Natural killer cell (primary cell): ENCODE results near the gene CHSY3. TPM values are rescaled to one million over a fixed set of nuclear protein-coding genes. Genes with fewer than 3 reads are reported as not detected.

ENCODE experiments used
- ATAC-seq, 3 donors: fragments of 150-1000 bp in 2 of 3; fragments of 200-7000 bp in 1 of 3; cut with Tn5 transposase; 1 replicate in 1 of 3; 2 replicates in 2 of 3; pipeline ENCODE4 v1.10.0; 2021; ENCODE audit warnings: mild to moderate bottlenecking in 2 of 3, moderate library complexity in 2 of 3
- DNase-seq, 2 donors: peaks; one replicate each; pipeline versions ENCODE4 v3.0.0 to v3.0.0-alpha.2; 2013 to 2021; ENCODE audit warnings: mixed read lengths in 1 of 2
- H3K27ac ChIP-seq: one replicate; pipeline ENCODE4 v1.5.1; 2013; ENCODE audit warnings: mild to moderate bottlenecking, low read length
- H3K27me3 ChIP-seq: one replicate; pipeline ENCODE4 v1.6.1; 2013; ENCODE audit warnings: low read length; ENCODE audit not compliant: control insufficient read depth, insufficient read depth
- H3K36me3 ChIP-seq: one replicate; pipeline ENCODE4 v1.6.1; 2013; ENCODE audit warnings: low read length; ENCODE audit not compliant: control insufficient read depth, insufficient read depth
- H3K4me1 ChIP-seq: one replicate; pipeline ENCODE4 v1.6.1; 2013; ENCODE audit warnings: low read length; ENCODE audit not compliant: control insufficient read depth, insufficient read depth
- H3K4me3 ChIP-seq: one replicate; pipeline ENCODE4 v1.5.1; 2013; ENCODE audit warnings: low read length
- H3K9me3 ChIP-seq: one replicate; pipeline ENCODE4 v1.6.1; 2013; ENCODE audit warnings: low read length; ENCODE audit not compliant: control insufficient read depth, insufficient read depth
- H3K27ac Mint-ChIP-seq, 2 donors: one replicate each; pipeline ENCODE4 v1.8.0; 2022; ENCODE audit warnings: mild to moderate bottlenecking in 2 of 2, mixed read lengths in 2 of 2, moderate library complexity in 1 of 2
- H3K27me3 Mint-ChIP-seq, 2 donors: one replicate each; pipeline ENCODE4 v1.8.0; 2022; ENCODE audit warnings: low read depth in 2 of 2, mixed read lengths in 2 of 2
- H3K36me3 Mint-ChIP-seq: one replicate; pipeline ENCODE4 v1.8.0; 2022; ENCODE audit warnings: mixed read lengths
- H3K4me1 Mint-ChIP-seq, 2 donors: one replicate each; pipeline ENCODE4 v1.8.0; 2022; ENCODE audit warnings: mixed read lengths in 2 of 2
- H3K4me3 Mint-ChIP-seq: one replicate; pipeline ENCODE4 v1.8.0; 2022; ENCODE audit warnings: mild to moderate bottlenecking, moderate library complexity, mixed read lengths
- H3K9me3 Mint-ChIP-seq, 2 donors: one replicate each; pipeline ENCODE4 v1.8.0; 2022; ENCODE audit warnings: mixed read lengths in 2 of 2
- WGBS: methylation state at CpG from one replicate; pipeline ENCODE4 v1.1.7; 2013; ENCODE audit warnings: missing lambda C conversion rate; ENCODE audit not compliant: insufficient coverage; 5-methylcytosine and 5-hydroxymethylcytosine counted together
- intact Hi-C: fragments of 100-400 bp; cut with micrococcal nuclease; formaldehyde crosslinking; loops from one replicate; pipeline ENCODE4 v1.14.2; 2022
- total RNA-seq, 4 donors: library from RNA; stranded (reverse); fragments of 120-200 nt in 1 of 4; gene quantifications; one replicate each; pipeline versions ENCODE4 v1.2.3 to v1.2.4, GENCODE V29; 2013 to 2022
- TF ChIP-seq, protein P1 (sequence below): fragments of 200-600 bp; IDR thresholded peaks from one replicate; pipeline ENCODE4 v1.8.0; 2022; ENCODE audit warnings: antibody characterized with exemption

Gene CHSY3
- total RNA-seq, 3 donors from 2014 or later (not counting 1 experiment from before 2014, with no cell fraction given): 0.18 to 2.3 (median 2.3) TPM

DNA sequence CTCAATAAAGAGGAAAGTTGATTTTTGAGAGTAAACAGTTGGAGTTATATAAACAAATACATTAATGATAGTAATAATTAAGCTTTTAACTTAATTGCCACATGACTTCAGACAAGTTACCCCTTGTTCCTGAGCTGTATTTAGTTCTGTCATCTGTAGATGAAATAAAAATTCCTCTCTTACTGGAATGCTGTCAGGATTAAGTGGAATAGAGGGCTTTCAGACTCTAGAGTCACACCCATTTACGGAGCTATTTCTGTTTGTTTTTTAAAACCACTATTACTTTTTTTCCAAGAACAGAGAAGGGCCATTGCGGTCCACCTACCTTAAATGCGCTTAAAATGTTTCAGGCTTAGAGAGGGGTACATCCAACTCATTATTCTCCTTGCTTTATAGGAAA, 170.6 kb downstream of the CHSY3 start:
- peaks cover under 1 to 6% of the 10 kb centered on the region in 2 donors for H3K9me3 Mint-ChIP-seq
- TF ChIP-seq, protein P1, sequence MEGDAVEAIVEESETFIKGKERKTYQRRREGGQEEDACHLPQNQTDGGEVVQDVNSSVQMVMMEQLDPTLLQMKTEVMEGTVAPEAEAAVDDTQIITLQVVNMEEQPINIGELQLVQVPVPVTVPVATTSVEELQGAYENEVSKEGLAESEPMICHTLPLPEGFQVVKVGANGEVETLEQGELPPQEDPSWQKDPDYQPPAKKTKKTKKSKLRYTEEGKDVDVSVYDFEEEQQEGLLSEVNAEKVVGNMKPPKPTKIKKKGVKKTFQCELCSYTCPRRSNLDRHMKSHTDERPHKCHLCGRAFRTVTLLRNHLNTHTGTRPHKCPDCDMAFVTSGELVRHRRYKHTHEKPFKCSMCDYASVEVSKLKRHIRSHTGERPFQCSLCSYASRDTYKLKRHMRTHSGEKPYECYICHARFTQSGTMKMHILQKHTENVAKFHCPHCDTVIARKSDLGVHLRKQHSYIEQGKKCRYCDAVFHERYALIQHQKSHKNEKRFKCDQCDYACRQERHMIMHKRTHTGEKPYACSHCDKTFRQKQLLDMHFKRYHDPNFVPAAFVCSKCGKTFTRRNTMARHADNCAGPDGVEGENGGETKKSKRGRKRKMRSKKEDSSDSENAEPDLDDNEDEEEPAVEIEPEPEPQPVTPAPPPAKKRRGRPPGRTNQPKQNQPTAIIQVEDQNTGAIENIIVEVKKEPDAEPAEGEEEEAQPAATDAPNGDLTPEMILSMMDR: no peak

DNA sequence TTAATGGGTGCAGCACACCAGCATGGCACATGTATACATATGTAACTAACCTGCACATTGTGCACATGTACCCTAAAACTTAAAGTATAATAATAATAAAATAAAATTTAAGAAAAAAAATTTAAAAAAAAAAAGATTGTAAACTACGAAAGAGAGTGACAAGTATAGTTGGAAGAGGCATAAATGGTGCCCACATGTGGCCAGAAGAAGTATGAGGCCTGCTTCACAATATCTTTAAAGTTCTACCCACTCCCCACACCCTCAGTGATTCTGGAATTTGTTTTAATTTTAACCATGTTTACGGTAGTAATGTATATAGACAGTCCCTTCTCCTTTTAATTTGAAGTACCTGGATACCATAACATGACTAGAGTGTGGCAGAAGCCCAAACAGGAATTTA, 172.7 kb downstream of the CHSY3 start:
- Mint-ChIP-seq H3K4me3 (no peak overlapping the region), H3K27ac (no peak overlapping the region), H3K4me1 (no peaks in the 10 kb centered on the region), H3K27me3 (no peaks in the 10 kb centered on the region), H3K36me3 (no peaks in the 10 kb centered on the region), H3K9me3 (peaks cover 4 to 6% of the 10 kb centered on the region in 2 donors)
- Histone ChIP-seq H3K9me3 (no peaks in the 10 kb centered on the region), H3K4me3 (no peak overlapping the region), H3K4me1 (no peaks in the 10 kb centered on the region), H3K27ac (no peak overlapping the region), H3K36me3 (no peaks in the 10 kb centered on the region), H3K27me3 (no peaks in the 10 kb centered on the region)
- DNase-seq (no peak), ATAC-seq (no peak)
- no CpG with 5 or more reads among the region's 2 CpGs for WGBS
- TF ChIP-seq, protein P1: no peak
- intact Hi-C loops: no loop called here

More for the DNA sequence above, 170.6 kb downstream of the CHSY3 start:
- Mint-ChIP-seq H3K4me1 (no peaks in the 10 kb centered on the region), H3K27me3 (no peaks in the 10 kb centered on the region), H3K36me3 (no peaks in the 10 kb centered on the region), H3K4me3 (no peak overlapping the region), H3K27ac (no peak overlapping the region)
- H3K36me3 ChIP-seq: no peaks in the 10 kb centered on the region
- H3K4me1 ChIP-seq: no peaks in the 10 kb centered on the region
- intact Hi-C loops: no loop called here
- WGBS: 100% methylated on average over 1 of the region's 3 CpGs
- DNase-seq (no peak), ATAC-seq (no peak)
- H3K27ac ChIP-seq: no peak overlapping the region
- no peaks in the 10 kb centered on the region for H3K9me3 ChIP-seq
- no peak overlapping the region for H3K4me3 ChIP-seq
- no peaks in the 10 kb centered on the region for H3K27me3 ChIP-seq

DNA sequence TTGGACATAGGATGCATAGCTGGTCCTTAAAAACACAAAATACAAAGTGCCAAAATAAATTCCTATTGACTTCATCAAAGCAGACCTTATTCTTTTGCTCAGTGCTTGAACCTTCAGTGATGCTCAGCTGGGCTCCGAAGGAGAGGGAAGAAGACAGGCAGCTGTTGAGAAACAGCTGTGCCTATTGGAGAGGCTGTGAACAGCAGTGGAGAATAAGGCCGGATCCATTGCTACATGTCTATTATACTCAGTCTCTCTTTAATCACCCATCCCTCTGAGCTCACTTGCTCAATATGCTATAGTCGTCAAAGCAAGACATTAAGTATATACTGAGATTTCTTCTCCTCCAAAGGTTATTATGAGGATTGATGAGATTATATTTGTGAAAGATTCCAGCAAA, 174.4 kb downstream of the CHSY3 start:
- Mint-ChIP-seq H3K36me3 (no peaks in the 10 kb centered on the region), H3K4me1 (no peaks in the 10 kb centered on the region), H3K27ac (no peak overlapping the region), H3K4me3 (no peak overlapping the region), H3K27me3 (no peaks in the 10 kb centered on the region), H3K9me3 (peaks cover 3 to 4% of the 10 kb centered on the region in 2 donors)
- TF ChIP-seq, protein P1: no peak
- Histone ChIP-seq H3K4me3 (no peak overlapping the region), H3K9me3 (no peaks in the 10 kb centered on the region), H3K36me3 (no peaks in the 10 kb centered on the region), H3K27me3 (no peaks in the 10 kb centered on the region), H3K27ac (no peak overlapping the region), H3K4me1 (no peaks in the 10 kb centered on the region)
- no peak for ATAC-seq
- 93% methylated on average over 2 of the region's 3 CpGs for WGBS
- intact Hi-C loops: no loop called here
- no peak for DNase-seq

DNA sequence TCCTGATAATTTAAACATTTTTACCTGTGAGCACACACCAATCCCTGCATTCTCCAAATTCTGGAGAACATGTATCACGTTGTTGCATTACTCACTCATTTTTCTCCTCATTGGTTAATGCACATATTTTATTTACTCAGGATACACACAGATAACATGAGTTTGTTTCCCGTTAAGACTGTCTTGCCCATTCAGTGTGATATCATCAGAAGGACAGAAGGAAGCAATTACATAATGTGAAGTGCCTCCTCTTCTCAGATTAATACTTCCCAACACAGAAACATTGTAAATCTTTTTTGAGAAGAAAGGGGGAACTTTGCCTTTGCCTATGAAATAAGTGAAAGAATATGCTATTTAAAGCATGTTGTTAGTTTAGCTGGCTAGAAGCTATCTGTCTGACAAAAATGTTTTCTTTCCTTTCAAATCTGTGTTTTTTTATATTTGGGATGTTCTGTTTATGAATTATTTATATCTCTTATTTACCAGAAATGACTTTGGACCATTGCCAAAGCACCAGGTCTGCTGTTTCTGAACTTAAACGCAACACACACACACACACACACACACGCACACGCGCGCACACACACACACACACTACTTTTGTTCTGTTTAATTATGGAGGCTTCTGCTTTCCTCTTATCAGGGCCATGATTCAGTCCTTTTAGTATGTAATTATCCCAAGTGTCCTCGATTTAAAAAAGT, 186.5 kb downstream of the CHSY3 start:
- Histone ChIP-seq H3K4me3 (no peak overlapping the region), H3K9me3 (no peaks in the 10 kb centered on the region), H3K27ac (no peak overlapping the region), H3K27me3 (no peaks in the 10 kb centered on the region), H3K36me3 (no peaks in the 10 kb centered on the region), H3K4me1 (no peaks in the 10 kb centered on the region)
- Mint-ChIP-seq H3K4me1 (no peaks in the 10 kb centered on the region), H3K4me3 (no peak overlapping the region), H3K36me3 (no peaks in the 10 kb centered on the region), H3K9me3 (peaks cover 2 to 5% of the 10 kb centered on the region in 2 donors), H3K27me3 (no peaks in the 10 kb centered on the region), H3K27ac (no peak overlapping the region)
- ATAC-seq (no peak), DNase-seq (no peak)
- WGBS: 43% methylated on average over 7 of the region's 8 CpGs
- TF ChIP-seq, protein P1: no peak
- intact Hi-C loops: no loop called here
